HUES64 (cell line): ENCODE results near the gene REPIN1.

ENCODE experiments used
- H3K27ac ChIP-seq: 2 replicates; pipeline ENCODE4 v1.7.0; 2013; ENCODE audit warnings: low read depth, low read length, inconsistent platforms
- H3K27me3 ChIP-seq: 2 replicates; pipeline ENCODE4 v1.6.1; 2013; ENCODE audit warnings: mild to moderate bottlenecking, low read length; ENCODE audit not compliant: insufficient read depth
- H3K36me3 ChIP-seq: 2 replicates; pipeline ENCODE4 v1.6.1; 2013; ENCODE audit warnings: mild to moderate bottlenecking, low read length; ENCODE audit not compliant: insufficient read depth
- H3K4me1 ChIP-seq: 2 replicates; pipeline ENCODE4 v1.6.1; 2013; ENCODE audit warnings: mild to moderate bottlenecking, low read length, moderate library complexity; ENCODE audit not compliant: insufficient read depth
- H3K4me3 ChIP-seq: 2 replicates; pipeline ENCODE4 v1.5.1; 2013; ENCODE audit warnings: mild to moderate bottlenecking, low read length, moderate library complexity
- H3K9ac ChIP-seq: 2 replicates; pipeline ENCODE4 v1.6.1; 2013; ENCODE audit warnings: mild to moderate bottlenecking, low read depth, low read length
- H3K9me3 ChIP-seq: 2 replicates; pipeline ENCODE4 v1.6.1; 2013; ENCODE audit warnings: low read depth, low read length; ENCODE audit not compliant: insufficient read depth
- WGBS: fragments of 150-250, 120-280 bp; methylation state at CpG from one replicate; pipeline ENCODE4 v1.1.7; 2013; ENCODE audit warnings: missing lambda C conversion rate; 5-methylcytosine and 5-hydroxymethylcytosine counted together

Gene REPIN1

DNA sequence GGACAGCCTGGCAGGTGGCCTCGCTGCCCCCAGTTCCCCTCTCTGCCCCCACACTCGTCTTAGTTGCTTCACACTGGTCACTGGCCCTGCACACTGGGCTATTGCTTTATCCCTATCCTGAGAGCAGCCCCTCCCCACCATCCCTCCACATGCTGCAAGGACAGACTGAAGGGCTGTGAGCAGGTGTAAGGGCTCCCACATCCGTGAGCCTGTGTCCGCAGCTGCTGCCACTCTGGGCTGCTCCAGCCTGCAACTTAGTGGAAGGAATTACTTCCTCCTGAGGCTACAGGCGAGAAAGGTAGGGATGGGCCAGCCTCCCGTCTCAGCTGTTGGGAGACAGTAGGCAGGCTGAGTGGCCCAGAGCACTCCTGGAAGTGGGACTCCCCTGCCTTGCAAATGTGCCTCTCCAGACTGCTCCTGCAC, 31.0 kb upstream of the REPIN1 start:
- peaks cover 31% of the 10 kb centered on the region for H3K4me1 ChIP-seq
- H3K27ac ChIP-seq, result no peak overlapping the region
- H3K9ac ChIP-seq, result no peak overlapping the region
- no peaks in the 10 kb centered on the region for H3K9me3 ChIP-seq
- 78% methylated on average over 6 of the region's 6 CpGs for WGBS
- H3K4me3 ChIP-seq, result no peak overlapping the region
- H3K27me3 ChIP-seq, result peaks cover 25% of the 10 kb centered on the region
- peaks cover 30% of the 10 kb centered on the region for H3K36me3 ChIP-seq

DNA sequence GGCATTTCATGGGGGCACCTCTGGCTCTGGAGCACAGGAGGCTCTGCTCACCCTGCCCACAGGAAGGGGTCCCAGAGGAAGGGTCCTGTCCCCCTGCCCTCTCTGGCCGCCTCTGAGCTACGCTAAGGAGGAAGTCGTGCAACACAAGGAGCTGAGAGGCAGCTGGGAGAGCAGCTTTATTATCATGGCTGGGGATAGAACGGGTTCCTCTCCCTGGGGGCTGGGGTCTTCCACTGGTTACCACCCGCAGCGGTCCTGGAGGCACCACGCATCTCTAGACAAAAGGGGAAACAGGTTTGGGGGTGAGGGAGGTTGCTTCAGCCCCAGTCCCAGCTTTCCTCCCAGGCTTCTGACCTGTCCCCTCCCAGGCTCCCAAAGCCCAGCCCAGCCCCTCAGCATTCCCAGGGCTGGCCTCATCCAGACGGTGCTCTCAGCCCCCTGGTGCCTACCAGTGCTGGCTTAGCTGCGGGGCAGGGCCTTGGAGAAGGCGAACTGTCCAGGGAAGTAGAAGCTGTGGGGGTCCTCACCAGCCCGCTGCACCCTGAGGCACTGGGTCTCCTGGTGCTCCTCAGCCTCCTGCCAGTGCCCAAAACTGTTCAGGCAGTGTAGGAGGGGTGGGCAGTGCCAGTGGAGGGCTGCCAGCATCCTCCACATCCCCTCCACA, 30.3 kb upstream of the REPIN1 start:
- no peaks in the 10 kb centered on the region for H3K9me3 ChIP-seq
- H3K27ac ChIP-seq, result no peak overlapping the region
- peaks cover 30% of the 10 kb centered on the region for H3K36me3 ChIP-seq
- peaks cover 32% of the 10 kb centered on the region for H3K27me3 ChIP-seq
- no peak overlapping the region for H3K4me3 ChIP-seq
- 75% methylated on average over 11 of the region's 11 CpGs for WGBS
- H3K9ac ChIP-seq, result no peak overlapping the region
- peaks cover 35% of the 10 kb centered on the region for H3K4me1 ChIP-seq

DNA sequence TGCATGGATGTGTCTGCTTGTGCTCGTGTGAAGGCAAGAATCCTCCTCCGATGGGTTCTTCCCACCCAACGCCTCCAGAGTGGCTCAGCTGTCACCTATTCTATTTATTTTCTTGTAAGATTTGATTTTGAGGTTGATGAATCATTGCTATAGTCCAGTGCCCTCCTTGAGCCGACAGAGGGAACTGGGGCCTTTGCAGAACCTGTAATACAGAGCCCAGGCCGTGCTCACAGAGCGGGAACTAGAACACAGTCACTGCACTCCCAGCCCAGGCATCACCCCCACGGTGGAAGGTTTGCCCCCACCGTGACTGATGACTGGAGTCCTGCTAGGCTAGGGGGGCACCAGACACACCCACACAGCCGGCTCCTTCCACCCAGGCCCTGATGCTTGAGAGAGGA, 29.2 kb upstream of the REPIN1 start:
- WGBS, result 84% methylated on average over 7 of the region's 9 CpGs

DNA sequence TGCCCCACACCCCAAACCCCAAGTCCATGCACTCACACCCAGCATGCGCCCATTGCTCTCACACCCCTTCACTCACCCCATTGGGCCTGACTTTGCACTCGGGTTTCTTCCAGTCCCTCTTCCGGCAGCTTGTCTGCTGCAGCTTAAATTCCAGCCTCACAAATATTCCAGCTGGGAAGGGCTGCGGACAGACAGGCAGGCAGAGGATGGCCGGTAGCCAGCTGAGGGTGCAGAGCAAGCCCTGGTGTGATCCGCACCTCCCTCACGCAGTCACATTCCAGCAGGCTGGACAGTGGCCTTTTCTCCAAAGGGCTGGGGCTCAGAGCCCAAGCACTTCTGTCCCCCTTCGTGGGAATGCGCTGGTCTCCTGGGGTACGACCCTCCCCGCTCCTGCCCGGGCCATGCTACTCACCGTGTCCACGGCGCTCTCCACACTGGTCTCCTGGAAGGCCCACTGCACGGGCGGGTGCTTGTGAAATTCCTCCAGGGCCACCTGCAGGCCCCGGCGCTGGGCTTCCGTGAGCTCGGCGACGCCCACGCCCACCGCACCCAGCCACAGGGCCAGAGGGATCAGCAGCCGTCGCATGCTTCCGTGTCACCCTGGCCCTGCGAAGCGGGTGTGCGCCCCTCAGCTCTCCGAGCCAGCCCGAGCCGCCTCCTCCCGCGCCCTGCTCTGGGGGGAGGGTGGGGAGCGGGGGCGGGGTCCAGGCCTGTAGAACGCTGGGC, 28.4 kb upstream of the REPIN1 start:
- Histone ChIP-seq H3K4me1 (peaks cover 33% of the 10 kb centered on the region), H3K9ac (peak overlapping the region; percentile 2; the same call in 1 of the 2 replicates), H3K27ac (no peak overlapping the region), H3K4me3 (peak overlapping the region; percentile 70), H3K36me3 (peaks cover 30% of the 10 kb centered on the region), H3K9me3 (peaks cover 10% of the 10 kb centered on the region; the same call in 1 of the 2 replicates), H3K27me3 (peaks cover 41% of the 10 kb centered on the region)
- WGBS, result 9% methylated on average over 39 of the region's 39 CpGs

More for the DNA sequence above, 29.2 kb upstream of the REPIN1 start:
- peaks cover 35% of the 10 kb centered on the region for H3K4me1 ChIP-seq
- H3K27ac ChIP-seq, result no peak overlapping the region
- H3K4me3 ChIP-seq, result peak overlapping the region; percentile 70
- H3K36me3 ChIP-seq, result peaks cover 30% of the 10 kb centered on the region
- no peak overlapping the region for H3K9ac ChIP-seq
- H3K27me3 ChIP-seq, result peaks cover 41% of the 10 kb centered on the region
- H3K9me3 ChIP-seq, result peaks cover 6% of the 10 kb centered on the region; the same call in 1 of the 2 replicates

DNA sequence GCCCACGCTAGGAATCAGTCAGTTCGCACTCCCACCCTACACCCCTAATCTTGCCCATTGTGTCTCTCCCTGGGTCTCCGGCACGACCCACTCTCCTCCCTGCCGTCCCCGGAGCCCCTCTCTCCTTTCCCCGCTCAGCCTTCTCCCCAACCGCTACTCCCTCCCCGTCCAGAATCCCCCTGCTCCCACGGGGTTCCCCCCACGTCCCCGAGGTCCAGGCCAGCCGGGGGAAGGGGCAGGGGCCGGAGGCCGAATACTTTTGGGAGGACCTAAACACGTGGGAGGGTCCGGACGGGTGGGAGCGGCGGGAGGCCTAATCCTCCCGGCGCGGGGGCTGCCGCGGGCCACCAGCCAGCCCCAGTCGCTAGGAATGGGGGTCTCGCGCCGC, 27.8 kb upstream of the REPIN1 start:
- H3K4me3 ChIP-seq, result peak overlapping the region; percentile 70
- peaks cover 41% of the 10 kb centered on the region for H3K27me3 ChIP-seq
- H3K36me3 ChIP-seq, result peaks cover 30% of the 10 kb centered on the region
- WGBS, result under 1% methylated on average over 29 of the region's 29 CpGs
- peaks cover 26% of the 10 kb centered on the region for H3K4me1 ChIP-seq
- peaks cover 10% of the 10 kb centered on the region; the same call in 1 of the 2 replicates for H3K9me3 ChIP-seq
- H3K27ac ChIP-seq, result no peak overlapping the region
- peak overlapping the region; percentile 71 for H3K9ac ChIP-seq

DNA sequence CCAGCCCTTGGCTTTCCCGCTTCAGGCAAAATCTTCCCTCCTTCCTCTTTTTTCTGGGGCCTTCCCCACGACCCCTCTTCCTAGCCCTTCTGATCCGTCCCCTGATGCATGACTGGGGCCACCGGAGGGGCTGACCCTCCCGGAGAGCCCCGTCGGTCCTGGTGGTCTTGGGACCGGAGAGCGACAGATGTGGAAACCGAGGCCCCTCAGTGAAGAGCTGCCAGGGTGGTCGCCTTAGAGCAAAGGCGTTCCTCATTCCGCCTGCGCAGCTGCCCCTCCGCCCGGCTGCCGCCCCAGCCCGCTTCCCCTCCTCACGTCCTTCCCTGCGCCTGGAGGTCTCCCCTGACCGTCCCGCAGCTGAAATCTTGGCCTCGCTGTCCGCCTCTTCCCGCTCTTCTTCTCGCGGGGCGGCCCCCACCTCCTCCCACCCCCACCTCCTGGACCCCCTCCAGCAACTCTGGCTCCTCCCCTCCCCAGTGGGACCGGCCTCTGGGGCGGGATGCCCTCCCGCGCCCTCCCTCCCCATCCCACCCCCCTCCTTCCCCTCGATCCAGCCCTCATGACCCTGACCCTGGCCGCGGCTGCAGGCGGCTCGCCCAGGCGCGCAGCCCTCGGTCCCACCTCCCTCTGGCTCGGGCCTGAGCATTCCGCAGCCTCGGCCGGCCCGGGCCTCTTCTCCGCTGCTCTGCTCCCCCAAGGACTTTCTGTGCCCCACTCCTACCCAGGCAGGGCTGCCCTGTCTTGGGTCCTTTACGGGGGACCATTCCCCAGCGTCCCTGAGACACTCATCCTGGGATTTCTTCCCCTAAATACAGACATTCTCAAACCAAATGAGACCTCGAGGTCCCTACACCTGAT, 27.1 kb upstream of the REPIN1 start, which contains the start of gene RARRES2:
Gene RARRES2, minus strand, starts transcription at position 367 of the 858 bp plus-strand sequence. CDS start 1,020 bp downstream, outside the sequence.
- WGBS, result 1% methylated on average over 49 of the region's 49 CpGs
- Histone ChIP-seq H3K4me1 (peaks cover 20% of the 10 kb centered on the region), H3K9ac (peak within 1 kb of the TSS; percentile 71), H3K4me3 (peak within 1 kb of the TSS; percentile 70), H3K27ac (no peak within 1 kb of the TSS), H3K27me3 (peaks cover 41% of the 10 kb centered on the region), H3K9me3 (peaks cover 10% of the 10 kb centered on the region; the same call in 1 of the 2 replicates), H3K36me3 (peaks cover 25% of the 10 kb centered on the region)

DNA sequence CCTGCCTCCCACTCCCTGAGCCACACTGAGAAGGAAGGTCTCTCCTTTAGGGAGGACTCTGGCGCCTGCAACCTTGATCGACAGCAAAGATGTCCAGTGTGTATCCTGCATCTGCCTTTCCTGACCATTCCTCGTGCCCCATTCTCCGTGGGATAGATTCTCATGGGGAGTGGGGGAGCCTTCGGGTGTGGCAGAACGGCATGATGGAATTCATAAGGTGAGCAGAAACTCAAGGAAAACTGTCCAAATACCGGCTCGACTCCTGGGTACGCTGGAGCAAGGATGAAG, 26.6 kb upstream of the REPIN1 start:
- peak overlapping the region; percentile 50 for H3K4me3 ChIP-seq
- peaks cover 19% of the 10 kb centered on the region for H3K4me1 ChIP-seq
- WGBS, result 84% methylated on average over 9 of the region's 9 CpGs
- H3K36me3 ChIP-seq, result peaks cover 19% of the 10 kb centered on the region
- no peak overlapping the region for H3K27ac ChIP-seq
- H3K9ac ChIP-seq, result peak overlapping the region; percentile 15; the same call in 1 of the 2 replicates
- peaks cover 41% of the 10 kb centered on the region for H3K27me3 ChIP-seq
- H3K9me3 ChIP-seq, result peaks cover 10% of the 10 kb centered on the region; the same call in 1 of the 2 replicates

DNA sequence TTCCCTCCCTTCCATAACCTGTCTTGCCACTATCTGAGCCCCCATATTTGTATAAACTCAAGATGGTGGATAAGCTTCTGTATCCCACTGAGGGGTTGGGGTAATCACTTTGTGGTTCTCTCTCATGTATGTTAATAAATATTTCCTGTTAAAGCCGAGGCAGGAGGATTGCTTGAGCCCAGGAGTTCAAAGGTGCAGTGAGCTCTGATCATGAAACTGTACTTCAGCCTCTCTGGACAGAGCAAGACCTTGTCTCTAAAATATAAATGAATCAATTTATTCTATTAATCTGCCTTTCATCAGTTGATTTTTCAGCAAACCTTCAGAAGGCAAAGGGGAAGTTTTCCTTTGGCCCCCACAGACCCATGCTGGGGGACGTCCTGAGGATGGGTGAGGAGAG, 25.4 kb upstream of the REPIN1 start:
- Histone ChIP-seq H3K27ac (no peak overlapping the region), H3K36me3 (peaks cover 8% of the 10 kb centered on the region), H3K9ac (no peak overlapping the region), H3K9me3 (peaks cover 13% of the 10 kb centered on the region; the same call in 1 of the 2 replicates), H3K27me3 (peaks cover 41% of the 10 kb centered on the region), H3K4me3 (no peak overlapping the region), H3K4me1 (peaks cover 19% of the 10 kb centered on the region)
- WGBS, result 80% methylated on average over 2 of the region's 2 CpGs

DNA sequence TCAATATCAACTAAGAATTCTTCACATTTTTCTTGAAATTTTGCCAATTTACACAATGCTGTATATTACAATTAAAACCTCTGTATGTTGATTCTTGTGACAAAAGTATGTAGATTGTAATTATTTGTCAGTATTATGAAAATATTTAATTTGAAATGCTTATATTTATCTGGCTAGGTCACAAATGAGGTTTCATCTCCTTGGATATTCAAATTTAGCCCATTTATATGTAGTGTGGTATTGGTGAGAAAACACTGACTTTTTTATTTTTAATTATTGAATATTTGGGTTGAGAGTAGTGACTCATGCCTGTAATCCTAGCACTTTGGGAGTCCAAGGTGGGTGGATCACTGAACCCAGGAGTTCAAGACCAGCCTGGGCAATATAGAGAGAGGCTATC, 24.3 kb upstream of the REPIN1 start:
- Histone ChIP-seq H3K36me3 (peaks cover 1% of the 10 kb centered on the region; the same call in 1 of the 2 replicates), H3K9ac (no peak overlapping the region), H3K9me3 (peaks cover 13% of the 10 kb centered on the region; the same call in 1 of the 2 replicates), H3K27me3 (peaks cover 41% of the 10 kb centered on the region), H3K4me3 (no peak overlapping the region), H3K4me1 (peaks cover 19% of the 10 kb centered on the region), H3K27ac (no peak overlapping the region)

DNA sequence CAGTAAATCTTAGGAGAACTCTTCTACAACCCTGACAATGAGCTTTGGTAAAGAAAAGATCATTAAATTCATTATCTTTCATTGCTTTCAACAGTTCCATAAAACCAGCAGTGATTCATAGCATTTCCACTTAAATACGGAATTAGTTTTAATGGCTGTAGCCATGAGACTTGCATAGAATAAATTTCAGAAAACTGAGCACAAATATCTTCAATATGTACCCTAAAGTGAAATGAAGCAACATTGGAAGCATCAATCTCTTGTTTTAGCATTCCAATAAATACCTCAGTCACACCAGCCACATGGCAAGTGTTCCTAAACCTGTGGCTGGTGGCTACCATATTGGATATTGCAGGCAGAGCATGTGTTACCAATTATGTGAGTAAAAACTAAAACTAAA, 23.6 kb upstream of the REPIN1 start:
- peaks cover 38% of the 10 kb centered on the region for H3K27me3 ChIP-seq
- no peak overlapping the region for H3K9ac ChIP-seq
- H3K27ac ChIP-seq, result no peak overlapping the region
- H3K36me3 ChIP-seq, result no peaks in the 10 kb centered on the region
- H3K4me1 ChIP-seq, result peaks cover 14% of the 10 kb centered on the region
- 94% methylated on average over 1 of the region's 1 CpG for whole genome bisulfite sequencing
- peaks cover 13% of the 10 kb centered on the region; the same call in 1 of the 2 replicates for H3K9me3 ChIP-seq
- no peak overlapping the region for H3K4me3 ChIP-seq
